ENCODE measurements around the gene ARMH1. TPM values are rescaled to one million over a fixed set of nuclear protein-coding genes. Genes with fewer than 3 reads are reported as not detected.

The ARMH1 gene
- total RNA-seq, 1 donor from 2014 or later = not detected

DNA sequence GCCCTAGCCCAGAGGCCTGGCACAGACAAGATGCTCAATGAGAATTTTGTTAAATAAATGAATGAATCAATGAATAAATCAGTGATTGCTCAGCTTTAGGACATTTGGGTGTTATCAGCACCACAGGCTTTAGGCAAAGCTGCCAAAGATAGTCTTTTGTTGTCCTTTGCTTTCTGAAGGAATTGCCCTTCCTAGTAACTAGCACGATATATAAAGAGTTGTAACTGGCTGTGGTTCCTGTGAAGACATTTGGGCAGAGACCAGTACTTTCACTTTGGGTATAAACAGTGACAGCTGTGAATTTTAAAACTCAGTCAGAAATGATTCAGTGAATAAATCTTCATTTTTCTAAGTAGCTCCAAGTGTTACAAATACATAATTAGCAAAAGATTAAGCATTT, 43.1 kb downstream of the ARMH1 start:
- FAIRE-seq (no peak), DNase-seq (ENCODE audit: low read depth) (no peak)
- no peaks in the 10 kb centered on the region for H3K36me3 ChIP-seq (ENCODE audit: control insufficient read depth, insufficient read depth, low read length)
- TF ChIP-seq, protein P1, sequence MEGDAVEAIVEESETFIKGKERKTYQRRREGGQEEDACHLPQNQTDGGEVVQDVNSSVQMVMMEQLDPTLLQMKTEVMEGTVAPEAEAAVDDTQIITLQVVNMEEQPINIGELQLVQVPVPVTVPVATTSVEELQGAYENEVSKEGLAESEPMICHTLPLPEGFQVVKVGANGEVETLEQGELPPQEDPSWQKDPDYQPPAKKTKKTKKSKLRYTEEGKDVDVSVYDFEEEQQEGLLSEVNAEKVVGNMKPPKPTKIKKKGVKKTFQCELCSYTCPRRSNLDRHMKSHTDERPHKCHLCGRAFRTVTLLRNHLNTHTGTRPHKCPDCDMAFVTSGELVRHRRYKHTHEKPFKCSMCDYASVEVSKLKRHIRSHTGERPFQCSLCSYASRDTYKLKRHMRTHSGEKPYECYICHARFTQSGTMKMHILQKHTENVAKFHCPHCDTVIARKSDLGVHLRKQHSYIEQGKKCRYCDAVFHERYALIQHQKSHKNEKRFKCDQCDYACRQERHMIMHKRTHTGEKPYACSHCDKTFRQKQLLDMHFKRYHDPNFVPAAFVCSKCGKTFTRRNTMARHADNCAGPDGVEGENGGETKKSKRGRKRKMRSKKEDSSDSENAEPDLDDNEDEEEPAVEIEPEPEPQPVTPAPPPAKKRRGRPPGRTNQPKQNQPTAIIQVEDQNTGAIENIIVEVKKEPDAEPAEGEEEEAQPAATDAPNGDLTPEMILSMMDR (IDR thresholded peaks at IDR 0.05; ENCODE audit: insufficient read depth, low read length, severe bottlenecking) = no peak
- H3K4me3 ChIP-seq (ENCODE audit: low read depth, low read length) = no peak overlapping the region
- no peaks in the 10 kb centered on the region for H3K27me3 ChIP-seq (ENCODE audit: control insufficient read depth, insufficient read depth, low read length)

- DNase-seq (ENCODE audit: low read depth) (no peak), FAIRE-seq (no peak)
- no peak overlapping the region for H3K4me3 ChIP-seq (ENCODE audit: low read depth, low read length)
- no peaks in the 10 kb centered on the region for H3K27me3 ChIP-seq (ENCODE audit: control insufficient read depth, insufficient read depth, low read length)
- H3K36me3 ChIP-seq (ENCODE audit: control insufficient read depth, insufficient read depth, low read length) = no peaks in the 10 kb centered on the region
- TF ChIP-seq, protein P1 (IDR thresholded peaks at IDR 0.05; ENCODE audit: insufficient read depth, low read length, severe bottlenecking) = no peak
Observed at GRCh38 chr1:44718091-44718490, 43.6 kb downstream of the ARMH1 start.

GRCh38 chr1:44719318-44719717, 44.8 kb downstream of the ARMH1 start:
- TF ChIP-seq, protein P1 (IDR thresholded peaks at IDR 0.05; ENCODE audit: insufficient read depth, low read length, severe bottlenecking) = no peak
- no peaks in the 10 kb centered on the region for H3K27me3 ChIP-seq (ENCODE audit: control insufficient read depth, insufficient read depth, low read length)
- DNase-seq (ENCODE audit: low read depth) (no peak), FAIRE-seq (no peak)
- H3K4me3 ChIP-seq (ENCODE audit: low read depth, low read length) = no peak overlapping the region
- H3K36me3 ChIP-seq (ENCODE audit: control insufficient read depth, insufficient read depth, low read length) = no peaks in the 10 kb centered on the region

DNA sequence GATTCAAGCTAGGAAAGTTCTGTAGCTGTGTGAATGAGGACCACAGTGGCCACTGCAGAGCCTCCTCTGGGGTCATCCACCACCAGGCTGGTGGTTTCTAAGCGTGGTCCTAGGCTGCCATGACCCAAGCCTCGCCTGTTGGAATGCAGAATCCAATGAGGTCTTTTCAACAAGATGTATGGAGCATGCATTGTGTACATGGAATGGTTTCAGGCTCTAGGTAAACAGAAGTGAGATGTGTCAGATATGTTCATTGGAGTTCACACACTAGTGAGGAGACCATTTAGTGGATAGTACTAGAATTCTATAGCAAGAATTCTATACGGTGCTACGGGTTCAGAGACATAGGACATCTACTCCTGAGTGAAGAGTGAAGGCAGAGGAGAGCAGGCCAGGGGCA, 45.8 kb downstream of the ARMH1 start:
- TF ChIP-seq, protein P1 (IDR thresholded peaks at IDR 0.05; ENCODE audit: insufficient read depth, low read length, severe bottlenecking) = no peak
- H3K27me3 ChIP-seq (ENCODE audit: control insufficient read depth, insufficient read depth, low read length) = no peaks in the 10 kb centered on the region
- FAIRE-seq (no peak), DNase-seq (ENCODE audit: low read depth) (no peak)
- H3K4me3 ChIP-seq (ENCODE audit: low read depth, low read length) = no peak overlapping the region
- no peaks in the 10 kb centered on the region for H3K36me3 ChIP-seq (ENCODE audit: control insufficient read depth, insufficient read depth, low read length)

DNA sequence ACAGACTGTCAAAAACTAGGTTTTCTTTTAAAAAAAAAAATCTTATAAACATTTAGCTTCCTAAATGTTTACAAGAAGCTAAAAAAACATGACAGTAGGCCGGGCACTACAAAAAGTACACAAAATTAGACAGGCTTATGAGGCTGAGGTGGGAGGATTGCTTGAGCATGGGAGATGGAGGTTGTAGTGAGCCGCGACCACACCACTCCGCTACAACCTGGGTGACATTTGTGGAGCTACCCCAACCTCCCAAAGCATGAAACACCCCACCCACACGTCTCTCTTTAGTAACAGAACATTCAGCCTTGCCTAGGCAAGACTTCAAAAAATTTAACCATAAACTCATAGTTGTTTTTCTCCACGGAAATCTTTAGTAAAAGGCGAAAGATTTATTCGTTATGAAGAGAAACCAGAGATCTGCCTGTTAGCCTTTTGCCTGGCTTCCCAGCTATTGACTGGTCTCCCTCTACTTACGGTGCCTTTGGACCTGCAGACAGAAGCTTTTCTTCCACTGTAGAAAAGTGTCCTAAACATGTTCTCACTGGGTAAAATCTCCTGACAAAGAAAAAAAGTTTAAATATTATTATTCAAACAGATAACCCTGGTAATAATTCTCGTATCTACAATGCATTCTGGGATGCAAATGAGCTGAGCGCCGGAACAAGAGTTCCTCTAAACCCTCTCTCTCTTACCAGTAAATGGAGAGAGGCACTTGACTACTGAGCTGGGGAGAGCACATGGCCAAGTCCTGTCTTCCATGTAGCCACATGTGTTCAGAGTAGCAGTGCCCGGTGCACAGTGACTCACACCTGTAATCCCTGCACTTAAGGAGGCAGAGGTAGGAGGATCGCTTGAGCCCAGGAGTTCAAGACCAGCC, 47.2 kb downstream of the ARMH1 start:
- Histone ChIP-seq H3K27me3 (ENCODE audit: control insufficient read depth, insufficient read depth, low read length) (no peaks in the 10 kb centered on the region), H3K4me3 (ENCODE audit: low read depth, low read length) (no peak overlapping the region), H3K36me3 (ENCODE audit: control insufficient read depth, insufficient read depth, low read length) (no peaks in the 10 kb centered on the region)
- TF ChIP-seq, protein P1 (IDR thresholded peaks at IDR 0.05; ENCODE audit: insufficient read depth, low read length, severe bottlenecking) = no peak
- peak; percentile 55 for FAIRE-seq
- DNase-seq (ENCODE audit: low read depth) = peak; percentile 99
